ENCODE results near the gene LRRK2.

The LRRK2 gene

DNA sequence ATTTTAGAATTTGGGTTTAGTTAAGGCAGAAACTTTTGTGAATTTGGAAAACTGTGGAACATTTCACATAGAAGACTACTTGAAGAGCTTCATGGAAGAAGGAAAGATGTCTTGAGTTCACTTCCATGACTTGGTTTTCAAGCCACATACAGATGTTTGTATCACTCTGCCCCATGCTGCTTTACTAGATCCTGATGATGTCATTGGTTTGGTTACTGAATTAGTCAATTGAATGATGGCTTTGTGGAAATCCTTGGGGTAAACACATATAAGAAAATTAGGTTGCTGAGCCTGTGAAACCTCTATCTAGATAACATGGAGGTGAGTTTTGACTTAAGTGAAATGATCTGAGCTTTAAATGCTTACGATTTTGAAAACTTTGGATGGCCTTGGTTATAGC lies 90.6 kb downstream of the LRRK2 start:
- Histone ChIP-seq H3K27ac (ENCODE audit: low read length) (no peak overlapping the region), H3K9ac (ENCODE audit: low read length in 2 of 2) (no peak overlapping the region), H3K9me3 (ENCODE audit: control insufficient read depth in 2 of 2, low read length in 2 of 2) (no peaks in the 10 kb centered on the region), H3K4me3 (ENCODE audit: low read length in 2 of 2) (no peak overlapping the region), H3K4me1 (ENCODE audit: control insufficient read depth, insufficient read depth, low read length) (no peaks in the 10 kb centered on the region), H3K36me3 (ENCODE audit: control insufficient read depth in 2 of 2, insufficient read depth in 2 of 2, low read length in 2 of 2) (peaks cover under 1 to 12% of the 10 kb centered on the region in 2 donors), H3K27me3 (ENCODE audit: control insufficient read depth in 1 of 2, insufficient read depth in 2 of 2, low read length in 2 of 2) (no peaks in the 10 kb centered on the region)

DNA sequence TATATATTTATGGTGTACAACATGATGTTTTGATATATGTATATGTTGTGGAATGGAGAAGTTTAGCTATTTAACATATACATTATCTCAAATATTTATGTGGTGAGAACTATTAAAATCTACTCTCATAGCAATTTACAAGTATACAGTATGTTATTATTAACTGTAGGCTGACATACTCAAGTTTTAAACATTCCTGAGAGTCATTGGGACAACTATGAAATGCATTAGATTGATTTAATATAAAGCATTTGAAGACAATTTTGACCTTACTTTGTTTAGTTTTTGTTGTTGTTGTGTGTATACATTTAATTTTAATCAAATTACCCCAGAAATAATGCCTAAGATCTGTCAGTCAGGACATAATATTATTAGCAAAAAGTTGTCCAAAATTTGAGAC lies 99.5 kb downstream of the LRRK2 start:
- H3K9ac ChIP-seq (ENCODE audit: low read length in 2 of 2) = no peak overlapping the region
- no peak overlapping the region for H3K27ac ChIP-seq (ENCODE audit: low read length)
- no peaks in the 10 kb centered on the region for H3K4me1 ChIP-seq (ENCODE audit: control insufficient read depth, insufficient read depth, low read length)
- no peaks in the 10 kb centered on the region for H3K27me3 ChIP-seq (ENCODE audit: control insufficient read depth in 1 of 2, insufficient read depth in 2 of 2, low read length in 2 of 2)
- H3K4me3 ChIP-seq (ENCODE audit: low read length in 2 of 2) = no peak overlapping the region
- H3K36me3 ChIP-seq (ENCODE audit: control insufficient read depth in 2 of 2, insufficient read depth in 2 of 2, low read length in 2 of 2) = peaks cover 5% of the 10 kb centered on the region in 2 donors
- H3K9me3 ChIP-seq (ENCODE audit: control insufficient read depth in 2 of 2, low read length in 2 of 2) = no peaks in the 10 kb centered on the region

GRCh38 chr12:40325349-40325960 lies 100.7 kb downstream of the LRRK2 start:
- peaks cover 5 to 9% of the 10 kb centered on the region in 2 donors for H3K36me3 ChIP-seq (ENCODE audit: control insufficient read depth in 2 of 2, insufficient read depth in 2 of 2, low read length in 2 of 2)
- no peaks in the 10 kb centered on the region for H3K27me3 ChIP-seq (ENCODE audit: control insufficient read depth in 1 of 2, insufficient read depth in 2 of 2, low read length in 2 of 2)
- no peak overlapping the region for H3K4me3 ChIP-seq (ENCODE audit: low read length in 2 of 2)
- peaks cover 1 to 4% of the 10 kb centered on the region in 2 donors for H3K9me3 ChIP-seq (ENCODE audit: control insufficient read depth in 2 of 2, low read length in 2 of 2)
- H3K4me1 ChIP-seq (ENCODE audit: control insufficient read depth, insufficient read depth, low read length) = no peaks in the 10 kb centered on the region
- H3K27ac ChIP-seq (ENCODE audit: low read length) = no peak overlapping the region
- no peak overlapping the region for H3K9ac ChIP-seq (ENCODE audit: low read length in 2 of 2)

GRCh38 chr12:40327535-40327934 lies 102.7 kb downstream of the LRRK2 start:
- Histone ChIP-seq H3K27me3 (ENCODE audit: control insufficient read depth in 1 of 2, insufficient read depth in 2 of 2, low read length in 2 of 2) (no peaks in the 10 kb centered on the region), H3K36me3 (ENCODE audit: control insufficient read depth in 2 of 2, insufficient read depth in 2 of 2, low read length in 2 of 2) (peaks cover 10 to 12% of the 10 kb centered on the region in 2 donors)

GRCh38 chr12:40330180-40330579 lies 105.4 kb downstream of the LRRK2 start:
- Histone ChIP-seq H3K27me3 (ENCODE audit: control insufficient read depth in 1 of 2, insufficient read depth in 2 of 2, low read length in 2 of 2) (no peaks in the 10 kb centered on the region), H3K9me3 (ENCODE audit: control insufficient read depth in 2 of 2, low read length in 2 of 2) (peaks cover 1 to 6% of the 10 kb centered on the region in 2 donors), H3K4me1 (ENCODE audit: control insufficient read depth, insufficient read depth, low read length) (no peaks in the 10 kb centered on the region), H3K4me3 (ENCODE audit: low read length in 2 of 2) (no peak overlapping the region), H3K27ac (ENCODE audit: low read length) (no peak overlapping the region), H3K9ac (ENCODE audit: low read length in 2 of 2) (no peak overlapping the region), H3K36me3 (ENCODE audit: control insufficient read depth in 2 of 2, insufficient read depth in 2 of 2, low read length in 2 of 2) (peaks cover 13 to 18% of the 10 kb centered on the region in 2 donors)

More at GRCh38 chr12:40327535-40327934, 102.7 kb downstream of the LRRK2 start:
- no peak overlapping the region for H3K27ac ChIP-seq (ENCODE audit: low read length)
- no peaks in the 10 kb centered on the region for H3K4me1 ChIP-seq (ENCODE audit: control insufficient read depth, insufficient read depth, low read length)
- no peak overlapping the region for H3K9ac ChIP-seq (ENCODE audit: low read length in 2 of 2)
- no peak overlapping the region for H3K4me3 ChIP-seq (ENCODE audit: low read length in 2 of 2)
- H3K9me3 ChIP-seq (ENCODE audit: control insufficient read depth in 2 of 2, low read length in 2 of 2) = peaks cover 1 to 6% of the 10 kb centered on the region in 2 donors

DNA sequence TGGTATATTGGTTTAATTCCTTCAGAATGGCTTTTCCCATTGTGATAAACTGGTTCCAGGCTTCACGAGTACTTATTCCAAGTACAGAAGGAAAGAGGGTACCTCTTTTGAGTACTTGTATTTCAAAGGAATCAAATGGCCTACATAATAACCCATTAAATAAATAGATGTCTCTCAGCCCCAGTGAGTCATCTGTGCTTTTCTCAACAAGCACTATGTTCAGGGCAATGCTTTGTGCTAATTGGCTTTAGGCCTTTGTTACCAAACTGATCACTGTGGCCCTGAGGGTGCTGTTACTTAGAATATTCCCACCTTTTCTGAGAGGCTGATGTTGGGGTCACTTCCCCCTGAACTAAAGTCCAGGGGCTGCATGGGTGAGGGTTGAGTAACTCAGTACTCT lies 107.1 kb downstream of the LRRK2 start:
- Histone ChIP-seq H3K36me3 (ENCODE audit: control insufficient read depth in 2 of 2, insufficient read depth in 2 of 2, low read length in 2 of 2) (peaks cover 17 to 24% of the 10 kb centered on the region in 2 donors), H3K27ac (ENCODE audit: low read length) (no peak overlapping the region)

DNA sequence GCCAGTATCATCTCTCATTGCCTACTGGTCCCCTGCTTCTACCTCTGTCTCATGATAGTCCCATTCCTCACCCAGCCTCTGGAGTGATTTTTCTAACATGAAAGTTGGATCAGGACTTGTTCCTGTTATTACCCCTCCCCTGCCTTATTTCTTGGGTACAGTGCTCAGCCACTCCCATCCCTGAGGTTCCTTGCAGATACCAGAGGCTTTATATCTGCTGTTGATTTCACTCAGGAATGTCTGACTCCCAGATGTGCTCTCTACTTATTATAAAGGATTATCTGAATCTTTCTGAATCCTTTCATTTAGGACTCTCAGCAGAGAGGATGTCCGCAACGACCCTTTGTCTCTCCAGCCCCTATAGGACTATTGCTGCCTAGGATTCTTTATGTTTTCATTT lies 111.2 kb downstream of the LRRK2 start:
- Histone ChIP-seq H3K27me3 (ENCODE audit: control insufficient read depth in 1 of 2, insufficient read depth in 2 of 2, low read length in 2 of 2) (no peaks in the 10 kb centered on the region), H3K36me3 (ENCODE audit: control insufficient read depth in 2 of 2, insufficient read depth in 2 of 2, low read length in 2 of 2) (peaks cover 13 to 15% of the 10 kb centered on the region in 2 donors), H3K4me3 (ENCODE audit: low read length in 2 of 2) (no peak overlapping the region), H3K9ac (ENCODE audit: low read length in 2 of 2) (peak overlapping the region in 1 of 2 donors; percentile 2), H3K4me1 (ENCODE audit: control insufficient read depth, insufficient read depth, low read length) (peaks cover 6% of the 10 kb centered on the region), H3K27ac (ENCODE audit: low read length) (no peak overlapping the region), H3K9me3 (ENCODE audit: control insufficient read depth in 2 of 2, low read length in 2 of 2) (no peaks in the 10 kb centered on the region)

More for the DNA sequence above, 107.1 kb downstream of the LRRK2 start:
- Histone ChIP-seq H3K4me1 (ENCODE audit: control insufficient read depth, insufficient read depth, low read length) (no peaks in the 10 kb centered on the region), H3K9ac (ENCODE audit: low read length in 2 of 2) (no peak overlapping the region), H3K27me3 (ENCODE audit: control insufficient read depth in 1 of 2, insufficient read depth in 2 of 2, low read length in 2 of 2) (no peaks in the 10 kb centered on the region), H3K9me3 (ENCODE audit: control insufficient read depth in 2 of 2, low read length in 2 of 2) (peaks cover 1 to 6% of the 10 kb centered on the region in 2 donors), H3K4me3 (ENCODE audit: low read length in 2 of 2) (no peak overlapping the region)

DNA sequence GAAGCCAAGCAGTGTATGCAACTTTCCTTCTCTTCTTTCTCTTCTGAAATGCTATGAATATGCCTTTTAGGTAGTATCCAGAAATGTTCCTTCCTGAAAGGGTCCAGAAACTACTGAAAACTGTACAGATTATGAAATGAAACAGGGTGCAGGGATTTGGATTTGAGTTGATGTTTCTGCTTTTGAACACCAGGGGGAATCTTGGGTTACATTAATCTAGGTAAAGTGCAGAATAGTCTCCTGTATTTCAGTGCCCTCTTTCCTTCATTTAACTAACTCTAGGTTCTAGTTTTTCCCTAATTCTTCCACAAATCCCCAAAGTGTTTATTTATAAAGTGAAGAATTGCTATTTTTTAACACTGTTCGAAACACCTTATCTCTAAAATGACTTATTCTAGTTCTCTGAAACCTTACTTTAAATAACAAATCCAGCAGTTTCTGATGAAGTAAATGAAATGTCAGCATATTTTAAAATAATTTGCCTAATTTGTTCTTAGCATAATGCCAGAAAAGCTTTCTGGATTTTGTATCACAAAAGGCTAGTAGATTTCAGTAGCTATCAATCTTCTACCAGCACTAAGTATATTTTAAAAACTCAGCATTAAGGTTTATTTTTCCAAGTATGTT lies 111.9 kb downstream of the LRRK2 start:
- Histone ChIP-seq H3K4me3 (ENCODE audit: low read length in 2 of 2) (peak overlapping the region; percentile 13 to 17), H3K4me1 (ENCODE audit: control insufficient read depth, insufficient read depth, low read length) (peaks cover 6% of the 10 kb centered on the region), H3K9me3 (ENCODE audit: control insufficient read depth in 2 of 2, low read length in 2 of 2) (no peaks in the 10 kb centered on the region), H3K9ac (ENCODE audit: low read length in 2 of 2) (peak overlapping the region in 1 of 2 donors; percentile 2), H3K27me3 (ENCODE audit: control insufficient read depth in 1 of 2, insufficient read depth in 2 of 2, low read length in 2 of 2) (no peaks in the 10 kb centered on the region), H3K27ac (ENCODE audit: low read length) (no peak overlapping the region), H3K36me3 (ENCODE audit: control insufficient read depth in 2 of 2, insufficient read depth in 2 of 2, low read length in 2 of 2) (peaks cover 10 to 12% of the 10 kb centered on the region in 2 donors)

DNA sequence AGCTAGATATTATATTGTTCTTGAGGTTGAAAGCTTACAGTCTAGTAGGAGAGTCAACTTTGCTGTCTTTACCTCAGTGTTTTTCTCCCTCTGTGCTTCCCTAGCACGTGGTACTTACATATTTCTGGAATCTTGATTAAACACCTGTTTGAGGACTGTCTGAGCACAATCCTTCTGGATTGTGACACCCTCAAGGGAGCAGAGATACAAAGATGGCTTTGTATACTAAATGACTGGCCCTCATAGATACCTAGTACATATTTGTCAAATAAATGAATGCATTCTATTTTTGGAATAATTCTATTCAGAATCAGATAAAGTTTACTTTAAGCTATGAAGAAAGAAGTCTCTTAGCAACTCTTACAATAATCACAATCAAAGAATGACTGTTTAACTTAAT lies 113.3 kb downstream of the LRRK2 start:
- peaks cover 12% of the 10 kb centered on the region in 2 donors for H3K36me3 ChIP-seq (ENCODE audit: control insufficient read depth in 2 of 2, insufficient read depth in 2 of 2, low read length in 2 of 2)
- no peaks in the 10 kb centered on the region for H3K27me3 ChIP-seq (ENCODE audit: control insufficient read depth in 1 of 2, insufficient read depth in 2 of 2, low read length in 2 of 2)
- H3K9me3 ChIP-seq (ENCODE audit: control insufficient read depth in 2 of 2, low read length in 2 of 2) = no peaks in the 10 kb centered on the region
- no peak overlapping the region for H3K27ac ChIP-seq (ENCODE audit: low read length)
- no peak overlapping the region for H3K4me3 ChIP-seq (ENCODE audit: low read length in 2 of 2)
- H3K4me1 ChIP-seq (ENCODE audit: control insufficient read depth, insufficient read depth, low read length) = peaks cover 6% of the 10 kb centered on the region
- H3K9ac ChIP-seq (ENCODE audit: low read length in 2 of 2) = no peak overlapping the region

GRCh38 chr12:40338621-40339020 lies 113.8 kb downstream of the LRRK2 start:
- H3K4me1 ChIP-seq (ENCODE audit: control insufficient read depth, insufficient read depth, low read length) = peaks cover 6% of the 10 kb centered on the region
- H3K9me3 ChIP-seq (ENCODE audit: control insufficient read depth in 2 of 2, low read length in 2 of 2) = no peaks in the 10 kb centered on the region
- H3K36me3 ChIP-seq (ENCODE audit: control insufficient read depth in 2 of 2, insufficient read depth in 2 of 2, low read length in 2 of 2) = peaks cover 8 to 12% of the 10 kb centered on the region in 2 donors
- no peaks in the 10 kb centered on the region for H3K27me3 ChIP-seq (ENCODE audit: control insufficient read depth in 1 of 2, insufficient read depth in 2 of 2, low read length in 2 of 2)
- no peak overlapping the region for H3K4me3 ChIP-seq (ENCODE audit: low read length in 2 of 2)
- H3K9ac ChIP-seq (ENCODE audit: low read length in 2 of 2) = no peak overlapping the region
- no peak overlapping the region for H3K27ac ChIP-seq (ENCODE audit: low read length)

DNA sequence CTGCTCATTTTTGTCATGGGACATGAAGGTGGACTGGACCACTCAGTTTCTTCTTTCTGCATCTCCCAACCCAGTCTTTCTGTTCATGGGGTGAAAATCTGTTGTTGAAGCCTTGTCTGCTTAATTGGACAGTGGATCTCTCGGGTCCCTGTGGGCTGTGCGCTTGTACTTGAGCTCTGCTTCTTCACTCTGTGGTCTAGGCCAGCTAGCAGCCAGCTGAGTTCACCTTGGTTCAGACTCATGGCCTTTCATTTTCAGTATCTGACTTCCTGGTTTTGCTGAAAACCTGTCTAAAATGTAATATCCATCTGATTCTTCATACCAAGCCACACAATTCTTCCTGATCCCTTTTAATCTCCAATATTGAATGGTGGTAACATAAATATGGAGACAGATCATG lies 117.2 kb downstream of the LRRK2 start:
- no peak overlapping the region for H3K4me3 ChIP-seq (ENCODE audit: low read length in 2 of 2)
- H3K27me3 ChIP-seq (ENCODE audit: control insufficient read depth in 1 of 2, insufficient read depth in 2 of 2, low read length in 2 of 2) = no peaks in the 10 kb centered on the region
- peaks cover 6% of the 10 kb centered on the region for H3K4me1 ChIP-seq (ENCODE audit: control insufficient read depth, insufficient read depth, low read length)
- H3K9me3 ChIP-seq (ENCODE audit: control insufficient read depth in 2 of 2, low read length in 2 of 2) = no peaks in the 10 kb centered on the region
- H3K9ac ChIP-seq (ENCODE audit: low read length in 2 of 2) = no peak overlapping the region
- peaks cover 0 to 5% of the 10 kb centered on the region in 2 donors for H3K36me3 ChIP-seq (ENCODE audit: control insufficient read depth in 2 of 2, insufficient read depth in 2 of 2, low read length in 2 of 2)
- no peak overlapping the region for H3K27ac ChIP-seq (ENCODE audit: low read length)
